Stomach (tissue), 9 donors: ENCODE results near the gene PPP2R2C. TPM values are rescaled to one million over a fixed set of nuclear protein-coding genes. Genes with fewer than 3 reads are reported as not detected.

ENCODE experiments used
- DNase-seq, 2 donors: peaks; one replicate each; pipeline versions ENCODE4 v3.0.0 to v3.0.0-alpha.2; 2013 to 2019
- H3K27ac ChIP-seq, 5 donors: fragments of 200-600 bp in 4 of 5; sonication (generic) in 4 of 5; one replicate each; pipeline ENCODE4 v1.5.1; 2013 to 2019; ENCODE audit warnings: mild to moderate bottlenecking in 1 of 5, moderate library complexity in 1 of 5
- H3K27me3 ChIP-seq, 3 donors: fragments of 200-600 bp; sonication (generic); one replicate each; pipeline ENCODE4 v1.5.1; 2017 to 2019; ENCODE audit warnings: mixed run types in 1 of 3
- H3K36me3 ChIP-seq, 4 donors: fragments of 200-600 bp; sonication (generic); 1 replicate in 3 of 4; 2 replicates in 1 of 4; pipeline ENCODE4 v1.5.1; 2016 to 2019
- H3K4me1 ChIP-seq, 4 donors: fragments of 200-600 bp; sonication (generic); one replicate each; pipeline ENCODE4 v1.5.1; 2016 to 2019
- H3K4me3 ChIP-seq, 4 donors: fragments of 200-600 bp; sonication (generic) in 3 of 4; one replicate each; pipeline ENCODE4 v1.5.1; 2016 to 2019; ENCODE audit warnings: mild to moderate bottlenecking in 1 of 4
- H3K9me3 ChIP-seq, 4 donors: fragments of 200-600 bp; sonication (generic); one replicate each; pipeline ENCODE4 v1.5.1; 2016 to 2019
- EP300 ChIP-seq: sonication (generic); formaldehyde crosslinking; IDR thresholded peaks from one replicate; pipeline ENCODE4 v1.6.1; 2017; ENCODE audit warnings: antibody characterized with exemption
- POLR2A ChIP-seq, 4 donors: fragments of 450-650 bp; IDR thresholded peaks; one replicate each; pipeline ENCODE4 v1.6.1; 2016; ENCODE audit warnings: antibody characterized with exemption in 4 of 4, control low read depth in 2 of 4, mild to moderate bottlenecking in 1 of 4, moderate library complexity in 1 of 4
- POLR2AphosphoS5 ChIP-seq, 3 donors: sonication (generic); formaldehyde crosslinking; IDR thresholded peaks; one replicate each; pipeline ENCODE4 v1.6.1; 2016; ENCODE audit warnings: antibody characterized with exemption in 3 of 3
- WGBS, 5 donors: extraction: QIAGEN DNeasy Blood & Tissue Kit in 3 of 5; methylation state at CpG; one replicate each; pipeline versions ENCODE4 v1.1.5 to v1.1.7; 2013 to 2018; 5-methylcytosine and 5-hydroxymethylcytosine counted together
- intact Hi-C: fragments of 100-400 bp; cut with DNase I; formaldehyde crosslinking; loops from one replicate; pipeline ENCODE4 v1.15.1; 2023; ENCODE audit warnings: low total_unique reads
- polyA plus RNA-seq, 3 donors: library from polyadenylated mRNA; stranded (reverse); fragments of 200-250 nt; gene quantifications; one replicate each; pipeline ENCODE4 v1.2.3, GENCODE V29; 2013
- total RNA-seq, 5 donors: library from RNA; depleted of rRNA; stranded (reverse); fragments of >200 nt; gene quantifications; one replicate each; pipeline versions ENCODE4 v1.1.0 to v1.2.3, GENCODE V29; 2014 to 2016
- TF ChIP-seq, protein P1 (sequence below), 7 experiments: fragments of 450-650 bp in 4 of 7; fragments of 200-600 bp in 3 of 7; sonication (generic) in 3 of 7; IDR thresholded peaks; one replicate each; pipeline ENCODE4 v1.5.1; 2016 to 2019; ENCODE audit warnings: antibody characterized with exemption in 7 of 7, control low read depth in 2 of 7, mild to moderate bottlenecking in 1 of 7
- donor health status: healthy with polysubstance abuse.
- donor health status: Bipolar disorder and iron deficiency.
- donor health status: healthy.

Gene PPP2R2C
- total and polyA plus RNA-seq, 8 donors: 1.4 to 5.0 (median 1.5) TPM; not detected in 5

DNA sequence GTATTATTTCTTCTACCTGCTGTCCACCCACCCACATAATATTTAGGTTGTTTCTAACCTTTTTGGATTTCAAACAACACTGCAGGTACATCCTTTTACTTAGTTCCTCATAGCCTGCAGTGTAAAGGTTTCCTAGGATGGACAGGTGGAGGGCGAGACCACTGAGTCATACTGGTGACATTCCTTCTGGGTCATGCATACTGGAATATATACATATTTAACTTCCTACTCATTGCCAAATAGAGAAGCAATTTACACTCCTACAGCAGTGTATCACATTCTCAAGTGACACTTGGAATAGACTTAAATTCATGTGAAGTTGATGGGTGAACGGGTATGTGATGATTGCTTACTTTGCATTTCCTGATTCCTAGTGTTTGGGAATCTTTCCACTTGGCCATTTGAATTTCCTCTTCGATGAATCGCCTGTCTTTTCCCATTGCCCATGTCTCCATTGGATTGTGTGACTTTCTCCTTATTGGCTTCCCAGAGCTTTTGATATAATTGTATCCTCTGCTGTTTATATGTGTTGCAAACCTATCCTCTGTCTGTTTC is 8.2 kb upstream of the PPP2R2C start:
- intact Hi-C loops: no loop called here
- WGBS, 5 donors: 60 to 73% (median 64%) methylated on average over 4 of the region's 4 CpGs
- H3K9me3 ChIP-seq: peaks cover 0 to 12% (median 6%) of the 10 kb centered on the region in 4 donors
- TF ChIP-seq EP300: no peak
- no peak for TF ChIP-seq POLR2AphosphoS5 (IDR thresholded peaks at IDR 0.05)
- TF ChIP-seq, protein P1, sequence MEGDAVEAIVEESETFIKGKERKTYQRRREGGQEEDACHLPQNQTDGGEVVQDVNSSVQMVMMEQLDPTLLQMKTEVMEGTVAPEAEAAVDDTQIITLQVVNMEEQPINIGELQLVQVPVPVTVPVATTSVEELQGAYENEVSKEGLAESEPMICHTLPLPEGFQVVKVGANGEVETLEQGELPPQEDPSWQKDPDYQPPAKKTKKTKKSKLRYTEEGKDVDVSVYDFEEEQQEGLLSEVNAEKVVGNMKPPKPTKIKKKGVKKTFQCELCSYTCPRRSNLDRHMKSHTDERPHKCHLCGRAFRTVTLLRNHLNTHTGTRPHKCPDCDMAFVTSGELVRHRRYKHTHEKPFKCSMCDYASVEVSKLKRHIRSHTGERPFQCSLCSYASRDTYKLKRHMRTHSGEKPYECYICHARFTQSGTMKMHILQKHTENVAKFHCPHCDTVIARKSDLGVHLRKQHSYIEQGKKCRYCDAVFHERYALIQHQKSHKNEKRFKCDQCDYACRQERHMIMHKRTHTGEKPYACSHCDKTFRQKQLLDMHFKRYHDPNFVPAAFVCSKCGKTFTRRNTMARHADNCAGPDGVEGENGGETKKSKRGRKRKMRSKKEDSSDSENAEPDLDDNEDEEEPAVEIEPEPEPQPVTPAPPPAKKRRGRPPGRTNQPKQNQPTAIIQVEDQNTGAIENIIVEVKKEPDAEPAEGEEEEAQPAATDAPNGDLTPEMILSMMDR (IDR thresholded peaks at IDR 0.05): no peak
- no peak for TF ChIP-seq POLR2A (IDR thresholded peaks at IDR 0.05)
- H3K27me3 ChIP-seq: peaks cover 6 to 39% (median 9%) of the 10 kb centered on the region in 3 donors
- H3K4me1 ChIP-seq: no peaks in the 10 kb centered on the region
- no peak overlapping the region for H3K27ac ChIP-seq
- H3K4me3 ChIP-seq: no peak overlapping the region
- DNase-seq: no peak
- H3K36me3 ChIP-seq: no peaks in the 10 kb centered on the region

DNA sequence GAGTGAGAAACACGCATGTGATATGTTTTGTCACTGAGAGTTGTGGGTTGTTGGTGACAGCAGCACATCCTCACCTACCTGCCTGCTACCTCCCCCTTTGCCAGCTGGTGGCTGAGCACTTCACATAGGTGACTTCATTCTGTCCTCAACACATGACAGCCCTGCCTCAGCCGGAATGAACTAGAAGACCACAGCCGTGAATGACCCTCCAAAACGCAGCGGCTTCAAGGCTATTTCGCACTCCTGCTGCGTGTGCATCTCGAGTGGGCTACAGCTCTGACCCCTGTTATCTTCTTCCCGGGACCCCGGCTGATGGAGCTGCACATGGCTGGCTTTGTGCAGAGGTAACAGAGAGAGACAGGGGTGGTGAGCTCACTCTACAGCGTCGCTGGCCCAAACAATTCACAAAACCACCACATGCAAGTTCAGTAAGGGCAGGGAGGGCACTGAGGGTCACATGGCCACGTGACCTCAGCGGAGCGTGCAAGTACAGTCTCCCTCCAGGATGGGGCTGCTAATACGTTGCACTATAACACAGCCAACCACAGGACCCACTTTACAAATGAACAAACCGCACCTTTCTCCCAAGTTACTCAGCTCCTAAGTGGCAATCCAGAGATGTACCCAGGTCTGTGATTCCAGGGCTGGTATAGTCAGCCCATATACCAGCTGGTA is 6.3 kb upstream of the PPP2R2C start:
- Histone ChIP-seq H3K36me3 (no peaks in the 10 kb centered on the region), H3K27me3 (peaks cover 6 to 59% (median 9%) of the 10 kb centered on the region in 3 donors), H3K9me3 (peaks cover 0 to 4% (median 0%) of the 10 kb centered on the region in 4 donors), H3K27ac (no peak overlapping the region), H3K4me1 (no peaks in the 10 kb centered on the region), H3K4me3 (no peak overlapping the region)
- no peak for DNase-seq
- TF ChIP-seq, protein P1 (IDR thresholded peaks at IDR 0.05): no peak
- TF ChIP-seq POLR2AphosphoS5 (IDR thresholded peaks at IDR 0.05) (no peak), EP300 (no peak), POLR2A (IDR thresholded peaks at IDR 0.05) (no peak)
- WGBS, 5 donors: 59 to 72% (median 62%) methylated on average over 14 to 17 of the region's 17 CpGs
- intact Hi-C loops: no loop called here

DNA sequence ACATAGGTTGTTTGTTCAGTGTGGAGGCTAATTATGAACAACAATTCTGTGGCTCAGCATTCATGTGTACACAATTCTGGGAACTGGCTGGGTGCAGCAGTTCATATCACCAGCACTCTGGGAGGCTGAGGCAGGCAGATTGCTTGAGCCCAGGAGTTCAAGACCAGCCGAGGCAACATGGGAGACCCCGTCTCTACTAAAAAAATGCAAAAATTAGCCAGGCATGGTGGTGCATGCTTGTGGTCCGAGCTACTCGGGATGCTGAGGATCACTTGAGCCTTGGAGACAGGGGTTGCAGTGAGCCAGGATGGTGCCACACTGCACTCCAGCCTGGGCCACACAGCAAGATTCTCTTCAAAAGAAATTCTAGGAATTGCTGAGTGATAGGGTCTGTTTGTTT is 4.5 kb upstream of the PPP2R2C start:
- H3K36me3 ChIP-seq: no peaks in the 10 kb centered on the region
- DNase-seq: no peak
- H3K9me3 ChIP-seq: peaks cover 0 to 4% (median 0%) of the 10 kb centered on the region in 4 donors
- 87 to 94% (median 91%) methylated on average over 4 of the region's 4 CpGs for WGBS, 5 donors
- TF ChIP-seq EP300: no peak
- TF ChIP-seq POLR2A (IDR thresholded peaks at IDR 0.05): no peak
- TF ChIP-seq, protein P1 (IDR thresholded peaks at IDR 0.05): no peak
- TF ChIP-seq POLR2AphosphoS5 (IDR thresholded peaks at IDR 0.05): no peak
- no peak overlapping the region for H3K4me3 ChIP-seq
- intact Hi-C loops: no loop called here
- H3K4me1 ChIP-seq: peaks cover 0 to 3% (median 2%) of the 10 kb centered on the region in 4 donors
- H3K27me3 ChIP-seq: peaks cover 11 to 70% (median 18%) of the 10 kb centered on the region in 3 donors
- no peak overlapping the region for H3K27ac ChIP-seq

DNA sequence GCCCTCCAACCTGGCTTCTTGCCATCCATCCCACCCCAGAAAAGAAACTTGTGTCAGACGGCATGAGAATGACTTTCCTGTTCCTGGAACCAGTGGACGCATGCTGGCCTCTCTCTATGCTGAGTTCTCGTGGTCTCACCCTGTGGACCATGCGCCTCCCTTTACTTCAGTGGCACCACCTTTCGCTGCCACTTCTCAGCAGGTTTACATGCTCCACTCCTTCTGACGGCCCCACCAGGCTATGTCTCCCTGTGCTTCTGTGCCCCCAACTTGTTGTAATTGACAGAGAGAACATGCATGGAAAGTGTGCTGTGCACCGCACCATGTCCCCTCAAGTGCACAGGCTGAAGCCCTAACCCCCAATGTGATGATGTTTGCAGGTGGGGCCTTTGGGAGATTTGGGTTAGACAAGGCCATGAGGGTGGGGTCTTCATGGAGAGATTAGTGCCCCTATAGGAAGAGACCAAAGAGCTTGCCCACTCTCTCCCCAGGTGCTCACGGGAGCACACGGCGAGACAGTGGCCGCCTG is 3.1 kb upstream of the PPP2R2C start:
- TF ChIP-seq, protein P1 (IDR thresholded peaks at IDR 0.05): no peak
- TF ChIP-seq EP300: no peak
- TF ChIP-seq POLR2A (IDR thresholded peaks at IDR 0.05): no peak
- TF ChIP-seq POLR2AphosphoS5 (IDR thresholded peaks at IDR 0.05): no peak
- Histone ChIP-seq H3K27me3 (peaks cover 16 to 84% (median 31%) of the 10 kb centered on the region in 3 donors), H3K36me3 (no peaks in the 10 kb centered on the region), H3K4me3 (no peak overlapping the region), H3K9me3 (peaks cover 0 to 4% (median 0%) of the 10 kb centered on the region in 4 donors), H3K27ac (no peak overlapping the region), H3K4me1 (peaks cover 12 to 16% (median 16%) of the 10 kb centered on the region in 4 donors)
- no peak for DNase-seq
- intact Hi-C loops: no loop called here
- 86 to 92% (median 90%) methylated on average over 11 of the region's 11 CpGs for WGBS, 5 donors
